HL-60 (cell line): Measurements from ENCODE around the gene ADAMTS2.

ENCODE experiments used
- DNase-seq, 2 experiments: peaks; one replicate each; pipeline ENCODE4 v3.0.0-alpha.2; 2010 to 2020; ENCODE audit warnings: low read depth in 1 of 2, low spot score in 1 of 2
- H3K27ac ChIP-seq: fragments of 250-450 bp; sonication (Bioruptor Pico); replicated peaks from 2 replicates; pipeline ENCODE4 v1.5.1; 2020; ENCODE audit warnings: mild to moderate bottlenecking, moderate library complexity
- H3K27me3 ChIP-seq: fragments of 250-450 bp; sonication (Bioruptor Pico); 2 replicates; pipeline ENCODE4 v1.5.1; 2021; ENCODE audit warnings: mild to moderate bottlenecking, moderate library complexity; ENCODE audit not compliant: insufficient read depth, poor library complexity, severe bottlenecking
- H3K4me3 ChIP-seq: replicated peaks from 2 replicates; pipeline ENCODE4 v1.5.1; 2011; ENCODE audit warnings: mild to moderate bottlenecking, control low read depth, low read length; ENCODE audit not compliant: insufficient read depth
- CTCF ChIP-seq: IDR thresholded peaks from one replicate; pipeline ENCODE4 v1.5.1; 2011; ENCODE audit warnings: low read length, control low read depth, inconsistent platforms; ENCODE audit not compliant: insufficient read depth
- GABPA ChIP-seq: IDR thresholded peaks from 2 replicates; pipeline ENCODE4 v1.6.1; 2012; ENCODE audit warnings: low read depth
- POLR2AphosphoS5 ChIP-seq: IDR thresholded peaks from 2 replicates; pipeline ENCODE4 v1.6.1; 2012; ENCODE audit warnings: low read depth
- SPI1 ChIP-seq: IDR thresholded peaks from 2 replicates; pipeline ENCODE4 v1.6.1; 2012; ENCODE audit warnings: low read depth, mild to moderate bottlenecking, borderline replicate concordance
- TF ChIP-seq, protein P1 (sequence below): IDR thresholded peaks from 2 replicates; pipeline ENCODE4 v1.6.1; 2012; ENCODE audit warnings: low read depth; ENCODE audit not compliant: insufficient replicate concordance

Gene ADAMTS2

GRCh38 chr5:179355976-179356974 is 11.0 kb upstream of the ADAMTS2 start:
- Histone ChIP-seq H3K4me3 (no peak overlapping the region), H3K27me3 (no peaks in the 10 kb centered on the region), H3K27ac (no peak overlapping the region)
- peak in 1 of 2 experiments; percentile 14 for DNase-seq
- TF ChIP-seq SPI1 (no peak), CTCF (no peak)
- TF ChIP-seq, protein P1, sequence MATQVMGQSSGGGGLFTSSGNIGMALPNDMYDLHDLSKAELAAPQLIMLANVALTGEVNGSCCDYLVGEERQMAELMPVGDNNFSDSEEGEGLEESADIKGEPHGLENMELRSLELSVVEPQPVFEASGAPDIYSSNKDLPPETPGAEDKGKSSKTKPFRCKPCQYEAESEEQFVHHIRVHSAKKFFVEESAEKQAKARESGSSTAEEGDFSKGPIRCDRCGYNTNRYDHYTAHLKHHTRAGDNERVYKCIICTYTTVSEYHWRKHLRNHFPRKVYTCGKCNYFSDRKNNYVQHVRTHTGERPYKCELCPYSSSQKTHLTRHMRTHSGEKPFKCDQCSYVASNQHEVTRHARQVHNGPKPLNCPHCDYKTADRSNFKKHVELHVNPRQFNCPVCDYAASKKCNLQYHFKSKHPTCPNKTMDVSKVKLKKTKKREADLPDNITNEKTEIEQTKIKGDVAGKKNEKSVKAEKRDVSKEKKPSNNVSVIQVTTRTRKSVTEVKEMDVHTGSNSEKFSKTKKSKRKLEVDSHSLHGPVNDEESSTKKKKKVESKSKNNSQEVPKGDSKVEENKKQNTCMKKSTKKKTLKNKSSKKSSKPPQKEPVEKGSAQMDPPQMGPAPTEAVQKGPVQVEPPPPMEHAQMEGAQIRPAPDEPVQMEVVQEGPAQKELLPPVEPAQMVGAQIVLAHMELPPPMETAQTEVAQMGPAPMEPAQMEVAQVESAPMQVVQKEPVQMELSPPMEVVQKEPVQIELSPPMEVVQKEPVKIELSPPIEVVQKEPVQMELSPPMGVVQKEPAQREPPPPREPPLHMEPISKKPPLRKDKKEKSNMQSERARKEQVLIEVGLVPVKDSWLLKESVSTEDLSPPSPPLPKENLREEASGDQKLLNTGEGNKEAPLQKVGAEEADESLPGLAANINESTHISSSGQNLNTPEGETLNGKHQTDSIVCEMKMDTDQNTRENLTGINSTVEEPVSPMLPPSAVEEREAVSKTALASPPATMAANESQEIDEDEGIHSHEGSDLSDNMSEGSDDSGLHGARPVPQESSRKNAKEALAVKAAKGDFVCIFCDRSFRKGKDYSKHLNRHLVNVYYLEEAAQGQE, result no peak

DNA sequence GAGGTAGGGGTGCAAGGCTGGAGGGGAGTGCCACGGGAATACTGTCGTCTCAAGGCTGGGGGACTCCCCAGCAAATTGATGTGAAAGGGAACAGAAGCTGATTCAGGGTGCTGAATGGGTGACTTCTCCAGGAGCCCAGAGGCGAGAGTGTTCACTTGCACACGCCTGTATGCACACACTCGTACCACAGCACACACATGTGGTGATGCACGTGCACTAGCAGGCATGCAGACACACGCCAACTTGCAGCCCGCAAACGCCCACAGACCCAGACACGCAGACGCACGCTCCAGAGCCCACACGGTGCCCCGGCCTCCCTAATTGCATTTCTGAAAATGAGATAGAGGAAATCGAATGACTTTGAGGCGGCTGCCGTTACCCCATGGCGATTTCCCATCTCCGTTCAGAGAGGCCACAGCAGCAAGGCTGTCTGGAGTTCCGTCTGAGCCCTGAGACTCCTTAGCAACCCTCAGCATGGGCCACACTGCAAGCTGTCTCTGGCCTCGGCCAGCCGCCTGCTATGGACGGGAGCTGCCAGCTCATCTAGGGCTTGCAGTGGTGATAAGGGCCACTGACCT is 9.1 kb upstream of the ADAMTS2 start:
- H3K4me3 ChIP-seq, result no peak overlapping the region
- DNase-seq, result no peak
- H3K27ac ChIP-seq, result no peak overlapping the region
- no peaks in the 10 kb centered on the region for H3K27me3 ChIP-seq
- TF ChIP-seq CTCF, result no peak
- TF ChIP-seq SPI1, result no peak
- no peak for TF ChIP-seq POLR2AphosphoS5
- TF ChIP-seq GABPA, result no peak
- TF ChIP-seq, protein P1, result no peak

DNA sequence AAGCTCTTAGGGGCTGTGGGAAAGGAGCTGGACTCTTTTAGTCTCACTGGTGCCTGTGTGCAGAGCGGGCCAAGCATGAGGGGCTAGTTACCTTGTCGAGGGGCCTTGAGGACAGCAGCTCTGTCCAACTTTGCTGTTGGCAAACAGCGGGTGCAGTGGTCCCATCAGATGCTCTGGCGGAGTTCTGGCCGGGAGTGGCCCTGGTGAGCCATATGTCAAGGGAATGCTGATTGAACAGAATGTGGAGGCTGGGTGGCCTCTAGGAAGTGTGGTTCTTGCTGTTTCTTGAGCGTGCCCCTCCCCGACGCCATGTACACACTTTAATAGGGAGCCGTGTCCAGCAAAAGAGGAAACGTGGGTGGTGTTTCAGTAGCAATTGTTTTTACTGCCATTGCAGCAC is 3.6 kb upstream of the ADAMTS2 start:
- no peak overlapping the region for H3K4me3 ChIP-seq
- DNase-seq, result no peak
- TF ChIP-seq GABPA, result no peak
- no peak for TF ChIP-seq CTCF
- TF ChIP-seq POLR2AphosphoS5, result no peak
- TF ChIP-seq, protein P1, result no peak
- H3K27ac ChIP-seq, result no peak overlapping the region
- H3K27me3 ChIP-seq, result peaks cover 20% of the 10 kb centered on the region
